Activated naive CD4-positive, alpha-beta T cell treated with anti-CD3 and anti-CD28 coated beads, Interleukin-2, amount 10 ng/mL, durations not matched to agents 7 days and 5 days (primary cell): ENCODE results near the gene PCSK6.
A peak's percentile ranks its signal among the peaks of the same experiment; 100 is the strongest.

ENCODE experiments used
- CTCF ChIA-PET: fragments of 350-600 bp; sonication (Branson Sonifier 250); formaldehyde crosslinking; loops from one replicate; lab custom pipeline; 2021; ENCODE audit warnings: antibody characterized with exemption; lab: Charles Lee
- DNase-seq: peaks from one replicate; pipeline ENCODE4 v3.0.0-alpha.2; 2020
- H3K27ac Mint-ChIP-seq: one replicate; pipeline ENCODE4 v1.8.0; 2021; ENCODE audit warnings: mild to moderate bottlenecking, moderate library complexity, mixed read lengths
- H3K27me3 Mint-ChIP-seq: one replicate; pipeline ENCODE4 v1.8.0; 2021; ENCODE audit warnings: mild to moderate bottlenecking, mixed read lengths
- H3K36me3 Mint-ChIP-seq: one replicate; pipeline ENCODE4 v1.8.0; 2021; ENCODE audit warnings: mixed read lengths
- H3K4me1 Mint-ChIP-seq: one replicate; pipeline ENCODE4 v1.8.0; 2021; ENCODE audit warnings: mixed read lengths
- H3K4me3 Mint-ChIP-seq: one replicate; pipeline ENCODE4 v1.8.0; 2021; ENCODE audit warnings: mild to moderate bottlenecking, moderate library complexity, mixed read lengths
- H3K9me3 Mint-ChIP-seq: one replicate; pipeline ENCODE4 v1.8.0; 2021; ENCODE audit warnings: mixed read lengths

PCSK6 gene

DNA sequence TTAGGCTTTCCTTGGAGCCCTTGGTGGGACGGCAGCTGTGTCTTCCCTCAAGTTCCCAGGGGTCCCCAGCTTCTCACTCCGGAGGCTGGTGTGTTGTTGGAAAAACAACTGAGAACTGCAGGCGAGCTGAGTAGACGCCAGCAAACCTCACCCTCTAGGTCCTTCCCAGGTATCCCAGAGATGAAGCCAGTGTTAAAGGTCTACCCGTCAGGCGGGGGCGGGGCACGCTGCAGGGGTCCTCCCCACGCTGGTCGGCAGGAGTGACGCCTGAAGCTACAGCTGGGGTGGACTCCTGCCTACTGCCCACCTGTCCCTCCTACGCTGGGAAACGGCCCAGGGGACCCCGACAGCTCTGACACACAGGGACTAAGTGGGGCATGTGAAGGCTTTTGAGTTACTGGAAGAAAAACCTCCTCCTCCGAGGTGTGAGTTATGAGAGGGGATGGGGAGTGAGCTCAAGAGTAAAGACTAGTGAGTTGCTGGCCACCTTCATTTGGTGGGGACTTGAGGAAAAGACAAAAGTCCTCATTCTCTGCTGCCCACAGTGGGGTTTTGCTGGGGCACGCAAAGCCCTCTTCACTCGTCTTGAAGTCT lies 162.3 kb downstream of the PCSK6 start:
- Mint-ChIP-seq H3K27me3 (peaks cover 18% of the 10 kb centered on the region), H3K9me3 (peaks cover 4% of the 10 kb centered on the region), H3K4me3 (no peak overlapping the region), H3K27ac (no peak overlapping the region), H3K4me1 (peaks cover 3% of the 10 kb centered on the region), H3K36me3 (no peaks in the 10 kb centered on the region)
- no peak for DNase-seq
- CTCF ChIA-PET: interaction anchor here (1.5 kb wide), 1 partner anchor 175 kb away, joined by 6 read pairs; no protein-coding TSS in a partner anchor

DNA sequence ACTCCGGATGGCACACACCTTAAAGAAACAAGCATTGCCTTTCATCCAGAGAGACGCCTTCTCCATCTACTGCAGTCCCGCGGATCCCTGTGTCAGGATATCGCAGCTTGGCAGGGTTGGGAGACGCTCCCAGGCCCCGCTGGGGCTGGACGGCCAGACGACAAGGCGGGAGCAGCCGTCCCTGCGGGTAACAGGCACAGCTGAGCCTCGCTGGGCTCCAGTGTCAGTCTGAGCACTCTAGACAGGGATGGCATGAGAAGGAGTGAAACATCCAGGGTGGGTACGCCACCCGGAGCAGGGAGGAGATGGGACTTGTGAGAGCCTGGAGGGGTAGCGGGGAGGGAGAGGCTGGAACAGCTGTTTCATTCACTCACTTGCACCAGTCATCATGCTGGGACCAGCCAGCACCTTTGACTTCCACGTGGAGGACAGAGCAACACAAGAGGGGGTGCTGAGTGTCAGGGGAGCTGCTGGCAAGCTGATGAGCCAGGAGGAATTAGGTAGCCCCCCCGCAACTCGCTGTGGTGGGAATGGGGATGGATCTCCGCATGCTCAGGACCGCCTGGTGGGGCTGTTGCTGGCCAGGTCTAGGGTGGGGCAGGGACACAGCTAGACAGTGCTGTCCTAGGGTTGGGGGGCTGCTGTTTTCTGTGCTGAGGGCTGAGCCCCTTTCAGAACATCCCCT lies 162.9 kb downstream of the PCSK6 start:
- Mint-ChIP-seq H3K27ac (no peak overlapping the region), H3K27me3 (peaks cover 14% of the 10 kb centered on the region), H3K36me3 (no peaks in the 10 kb centered on the region), H3K9me3 (no peaks in the 10 kb centered on the region), H3K4me3 (no peak overlapping the region), H3K4me1 (peaks cover 3% of the 10 kb centered on the region)
- DNase-seq: no peak
- CTCF ChIA-PET: interaction anchor here (1.2 to 1.5 kb wide), 2 partner anchors 29 to 175 kb away, joined by 3 to 6 read pairs; no protein-coding TSS in a partner anchor

DNA sequence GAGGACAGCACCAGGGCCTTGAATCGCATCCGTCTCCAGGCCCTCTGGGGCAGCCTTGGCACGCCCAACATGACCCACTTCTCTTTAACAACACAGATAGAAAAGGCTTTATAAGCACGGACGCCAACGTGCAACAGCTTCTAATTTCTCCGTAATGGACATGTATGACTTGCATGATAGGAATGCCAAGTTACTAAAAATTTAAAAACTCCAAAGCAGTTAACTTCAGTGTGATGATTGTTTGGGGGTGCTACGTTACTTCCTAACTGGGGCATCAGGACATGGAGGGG lies 163.5 kb downstream of the PCSK6 start:
- Mint-ChIP-seq H3K4me1 (peaks cover 6% of the 10 kb centered on the region), H3K9me3 (no peaks in the 10 kb centered on the region), H3K4me3 (no peak overlapping the region), H3K36me3 (no peaks in the 10 kb centered on the region), H3K27me3 (peaks cover 14% of the 10 kb centered on the region), H3K27ac (no peak overlapping the region)
- CTCF ChIA-PET: interaction anchor here (1.2 kb wide), 1 partner anchor 28 kb away, joined by 3 read pairs; no protein-coding TSS in a partner anchor
- no peak for DNase-seq

DNA sequence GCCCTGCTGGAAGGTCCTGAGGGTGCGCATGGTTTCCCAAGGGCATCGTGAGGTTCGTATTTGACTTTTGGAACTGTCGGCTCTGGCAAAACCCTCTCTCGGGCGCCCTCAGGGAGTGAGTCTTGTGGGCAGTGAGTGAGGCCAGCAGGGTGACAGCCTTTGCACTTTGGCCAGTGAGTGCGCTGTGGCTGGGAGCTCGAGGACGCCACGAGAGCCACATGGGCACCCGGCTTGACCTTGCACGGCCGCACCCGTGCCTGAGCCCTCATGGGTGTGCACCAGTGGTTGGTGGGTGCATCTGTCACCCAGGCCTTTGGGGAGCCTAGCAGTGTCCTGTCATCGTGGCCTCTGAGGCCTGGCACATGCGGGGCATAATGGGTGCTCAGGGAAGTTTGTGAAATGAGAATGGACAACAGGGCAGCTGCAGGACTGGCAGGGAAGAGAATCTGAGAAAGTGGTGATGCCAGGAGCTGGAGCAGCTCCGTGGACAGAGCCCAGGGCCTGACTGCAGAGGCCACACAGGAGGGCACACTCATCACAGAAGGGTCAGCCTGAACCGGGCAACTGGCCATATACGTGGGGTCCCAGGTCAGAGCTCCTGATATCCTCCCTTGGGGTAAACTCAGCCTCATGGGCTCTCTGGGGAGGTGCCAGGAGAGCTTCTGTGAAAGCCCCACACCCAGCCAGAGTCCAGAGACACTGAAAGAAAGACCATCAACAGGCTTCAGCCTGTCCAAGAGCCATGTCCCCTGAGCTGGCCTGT lies 164.1 kb downstream of the PCSK6 start:
- peaks cover 12% of the 10 kb centered on the region for H3K4me1 Mint-ChIP-seq
- no peak overlapping the region for H3K27ac Mint-ChIP-seq
- H3K4me3 Mint-ChIP-seq: no peak overlapping the region
- CTCF ChIA-PET: interaction anchor here (1.2 kb wide), 1 partner anchor 28 kb away, joined by 3 read pairs; no protein-coding TSS in a partner anchor
- no peaks in the 10 kb centered on the region for H3K36me3 Mint-ChIP-seq
- no peak for DNase-seq
- H3K27me3 Mint-ChIP-seq: peaks cover 14% of the 10 kb centered on the region
- no peaks in the 10 kb centered on the region for H3K9me3 Mint-ChIP-seq

DNA sequence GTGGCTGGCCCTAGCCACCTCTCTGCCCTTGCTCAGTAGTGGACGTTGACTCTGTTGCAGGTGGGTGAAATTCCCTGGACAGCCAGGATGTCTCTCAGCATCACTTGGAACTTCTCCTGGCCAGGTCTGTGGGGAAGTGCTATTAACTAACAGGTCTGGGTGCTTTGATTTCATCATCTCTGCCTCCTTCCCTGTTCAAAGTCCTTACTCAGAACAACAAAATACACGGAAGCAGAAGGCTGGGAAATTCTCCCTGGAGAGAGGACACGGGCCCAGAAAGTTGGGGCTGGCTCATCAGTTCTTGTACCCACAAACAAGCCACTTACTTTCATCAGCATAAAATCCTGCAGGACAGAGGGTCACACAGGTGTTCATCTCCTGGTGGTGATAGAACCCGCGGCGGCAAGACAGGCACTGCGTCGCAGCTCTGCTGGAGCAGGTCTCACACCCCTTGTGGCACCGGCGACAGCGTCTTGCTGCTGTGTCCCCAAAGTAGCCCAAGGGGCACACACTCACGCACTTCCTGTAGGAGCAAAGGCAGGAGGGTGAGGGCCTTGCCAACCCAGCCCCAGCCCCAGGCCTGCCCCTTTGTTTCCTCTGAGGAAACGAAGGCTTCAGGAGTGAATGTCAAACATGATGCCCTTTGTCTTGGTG lies 164.9 kb downstream of the PCSK6 start:
- CTCF ChIA-PET: no interaction called here
- DNase-seq: no peak
- no peak overlapping the region for H3K4me3 Mint-ChIP-seq
- H3K4me1 Mint-ChIP-seq: peaks cover 17% of the 10 kb centered on the region
- no peaks in the 10 kb centered on the region for H3K9me3 Mint-ChIP-seq
- no peaks in the 10 kb centered on the region for H3K36me3 Mint-ChIP-seq
- no peak overlapping the region for H3K27ac Mint-ChIP-seq
- H3K27me3 Mint-ChIP-seq: peaks cover 14% of the 10 kb centered on the region

DNA sequence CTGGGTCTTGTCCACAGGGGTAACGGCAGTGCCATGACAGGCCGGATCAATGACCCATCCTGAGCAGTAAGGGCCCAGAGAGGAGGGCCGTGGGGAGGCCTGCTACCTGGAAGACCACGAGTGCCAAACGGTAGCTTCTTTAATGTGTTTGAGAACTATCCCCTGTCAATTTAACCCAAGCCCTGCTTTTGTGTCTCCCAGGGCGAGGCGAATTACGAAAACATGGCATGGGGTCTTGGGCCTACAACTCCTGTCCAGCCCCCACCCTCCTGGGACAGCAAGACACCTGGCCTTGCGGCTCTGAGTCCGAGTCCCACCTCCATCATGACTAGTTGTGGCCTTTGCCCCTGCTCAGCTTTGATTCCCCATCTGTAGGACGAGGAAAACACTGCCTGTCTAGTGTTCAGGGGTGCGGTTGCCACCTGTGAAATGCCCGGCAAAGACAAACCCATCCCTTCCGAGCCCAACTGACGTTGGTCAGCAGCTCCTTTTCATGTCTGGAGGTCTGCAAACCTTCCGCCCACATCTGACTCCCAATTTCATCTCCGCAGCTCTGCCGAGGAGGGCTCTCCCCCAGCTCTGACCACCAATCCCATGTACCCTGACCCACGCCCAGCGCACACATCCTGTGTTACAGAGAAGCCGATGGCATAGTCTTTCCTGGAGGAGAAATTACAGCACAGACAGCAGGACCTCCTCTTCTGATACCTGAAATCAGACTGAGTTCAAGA lies 165.5 kb downstream of the PCSK6 start:
- no peaks in the 10 kb centered on the region for H3K36me3 Mint-ChIP-seq
- H3K9me3 Mint-ChIP-seq: no peaks in the 10 kb centered on the region
- H3K4me3 Mint-ChIP-seq: no peak overlapping the region
- CTCF ChIA-PET: no interaction called here
- H3K27me3 Mint-ChIP-seq: peaks cover 8% of the 10 kb centered on the region
- H3K27ac Mint-ChIP-seq: no peak overlapping the region
- DNase-seq: no peak
- H3K4me1 Mint-ChIP-seq: peaks cover 20% of the 10 kb centered on the region

DNA sequence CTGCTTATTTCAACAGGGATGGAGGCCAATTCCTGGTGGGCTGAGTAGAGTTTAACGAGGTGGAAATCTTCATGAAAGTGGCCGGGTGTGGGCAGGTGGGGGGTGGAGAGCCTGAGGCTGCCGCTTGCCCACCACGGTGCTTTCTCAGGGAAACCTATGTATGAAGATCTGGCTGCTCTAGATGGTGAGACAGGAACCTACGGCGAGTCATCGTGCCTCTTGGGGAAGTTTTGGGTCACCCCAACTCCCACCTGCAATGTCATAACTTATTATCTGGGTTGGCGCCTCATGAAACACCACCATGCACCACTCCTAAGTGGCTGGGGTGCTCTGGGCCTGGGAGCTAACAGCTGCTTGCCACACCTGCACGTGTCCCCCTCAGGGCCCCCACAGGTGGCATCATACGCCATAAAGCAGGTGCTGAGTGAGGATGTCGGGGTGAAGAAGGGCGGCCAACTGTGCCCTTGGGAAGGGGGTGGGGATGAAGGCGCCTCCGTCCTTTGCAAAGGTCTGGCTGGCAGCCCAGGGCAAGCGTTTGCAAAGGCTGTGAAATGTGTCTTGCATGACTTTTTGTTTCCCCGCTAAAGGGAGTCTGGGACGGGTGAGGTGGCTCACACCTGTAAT lies 166.5 kb downstream of the PCSK6 start:
- Mint-ChIP-seq H3K36me3 (no peaks in the 10 kb centered on the region), H3K4me3 (no peak overlapping the region), H3K9me3 (no peaks in the 10 kb centered on the region), H3K27ac (no peak overlapping the region), H3K27me3 (peaks cover 10% of the 10 kb centered on the region), H3K4me1 (peaks cover 20% of the 10 kb centered on the region)
- CTCF ChIA-PET: interaction anchor here (1.4 to 5.2 kb wide), 2 partner anchors 133 to 179 kb away, joined by 3 to 46 read pairs; no protein-coding TSS in a partner anchor
- no peak for DNase-seq

DNA sequence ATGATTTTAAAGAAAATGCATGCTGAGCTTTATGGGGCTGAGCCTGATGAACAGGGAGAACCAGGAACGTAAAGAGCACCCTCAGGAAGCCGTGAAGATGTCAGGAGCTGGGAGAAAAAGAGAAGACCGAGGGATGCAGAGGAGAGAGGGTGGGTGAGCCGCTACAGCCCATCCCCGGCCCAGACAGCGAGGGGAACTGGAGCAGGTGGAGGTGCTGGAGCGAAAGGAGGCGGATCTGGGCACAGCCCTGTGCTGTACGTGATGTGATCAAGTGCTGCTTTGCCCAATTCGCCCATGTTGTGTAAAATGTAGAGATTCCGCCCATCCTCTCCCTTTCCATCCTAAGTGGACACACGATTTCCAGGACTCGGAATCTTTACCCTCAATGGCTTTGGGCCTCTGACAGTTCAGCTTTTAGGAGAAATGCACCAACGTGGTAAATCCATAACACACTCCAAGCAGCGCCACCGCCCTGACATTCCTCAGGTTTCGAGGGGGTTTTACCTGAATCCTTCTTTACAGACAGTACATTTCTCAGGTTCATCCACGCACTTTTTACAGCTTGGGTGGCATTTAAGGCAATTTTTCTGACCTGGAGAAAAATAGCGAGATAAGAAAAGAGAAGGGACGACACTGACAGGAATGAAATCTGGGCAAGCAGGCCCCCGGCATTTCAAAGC lies 167.4 kb downstream of the PCSK6 start:
- Mint-ChIP-seq H3K4me3 (no peak overlapping the region), H3K9me3 (no peaks in the 10 kb centered on the region), H3K36me3 (no peaks in the 10 kb centered on the region), H3K4me1 (peaks cover 20% of the 10 kb centered on the region), H3K27me3 (peaks cover 10% of the 10 kb centered on the region), H3K27ac (no peak overlapping the region)
- CTCF ChIA-PET: interaction anchor here (1.4 to 5.2 kb wide), 4 partner anchors 10 to 319 kb away, joined by 3 to 46 read pairs (median 21); no protein-coding TSS in a partner anchor
- DNase-seq: no peak

DNA sequence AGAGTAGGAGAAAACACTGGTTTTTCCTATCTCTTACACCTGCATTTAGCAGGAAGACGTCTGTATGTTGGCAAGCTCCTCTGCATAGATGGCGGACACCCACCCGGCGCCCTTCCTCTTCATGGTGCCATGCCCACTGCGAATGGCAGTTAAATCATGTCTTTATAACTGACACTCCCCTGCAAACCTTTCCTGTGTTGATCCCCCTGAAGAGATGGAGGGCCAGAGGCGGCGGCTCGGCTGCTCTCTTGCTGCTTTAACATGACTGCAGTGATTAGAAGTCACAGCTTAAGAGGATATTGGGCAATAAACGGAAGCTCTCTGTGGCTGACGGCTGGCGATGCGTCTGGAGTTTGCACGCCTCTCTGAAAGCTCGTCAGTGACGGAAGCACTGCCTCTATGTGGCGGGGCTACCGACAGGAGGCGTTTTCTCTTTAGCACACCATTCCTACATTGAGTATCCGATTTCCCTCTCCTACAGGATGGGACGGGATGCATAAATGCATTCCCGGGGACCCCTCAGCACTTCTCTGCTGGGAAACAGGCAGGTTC lies 168.9 kb downstream of the PCSK6 start:
- CTCF ChIA-PET: interaction anchor here (0.6 to 5.2 kb wide), 19 partner anchors 8 to 354 kb away, joined by 3 to 46 read pairs (median 6); partner anchors contain the start of gene SNRPA1
- peak overlapping the region; percentile 89 for H3K27ac Mint-ChIP-seq
- H3K4me1 Mint-ChIP-seq: peaks cover 20% of the 10 kb centered on the region
- H3K4me3 Mint-ChIP-seq: peak overlapping the region; percentile 58
- DNase-seq: peak; percentile 83
- peaks cover 9% of the 10 kb centered on the region for H3K27me3 Mint-ChIP-seq
- H3K9me3 Mint-ChIP-seq: no peaks in the 10 kb centered on the region
- no peaks in the 10 kb centered on the region for H3K36me3 Mint-ChIP-seq

DNA sequence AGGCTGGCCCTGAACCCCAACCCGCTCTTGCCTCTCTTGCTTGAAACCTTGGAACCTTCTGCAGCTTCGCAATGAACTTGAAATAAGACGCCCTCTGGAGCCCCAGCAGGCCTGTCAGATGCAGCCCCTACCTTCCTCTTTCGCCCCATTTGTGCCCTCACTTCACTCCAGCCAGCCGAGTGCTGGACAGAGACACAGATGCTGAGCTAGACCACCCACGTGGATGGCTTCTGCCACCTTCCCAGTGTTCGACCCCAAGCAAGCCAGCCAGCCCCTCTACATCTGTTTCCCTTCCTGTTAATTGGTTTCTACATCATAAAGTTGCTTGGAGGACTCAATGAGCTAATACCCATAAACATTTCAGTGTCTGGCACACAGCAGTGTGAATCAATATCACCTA lies 170.7 kb downstream of the PCSK6 start:
- Mint-ChIP-seq H3K27me3 (peaks cover 9% of the 10 kb centered on the region), H3K27ac (no peak overlapping the region), H3K9me3 (no peaks in the 10 kb centered on the region), H3K36me3 (no peaks in the 10 kb centered on the region), H3K4me3 (no peak overlapping the region), H3K4me1 (peaks cover 18% of the 10 kb centered on the region)
- no peak for DNase-seq
- CTCF ChIA-PET: interaction anchor here (3.1 to 5.2 kb wide), 3 partner anchors 17 to 322 kb away, joined by 14 to 46 read pairs (median 27); no protein-coding TSS in a partner anchor

DNA sequence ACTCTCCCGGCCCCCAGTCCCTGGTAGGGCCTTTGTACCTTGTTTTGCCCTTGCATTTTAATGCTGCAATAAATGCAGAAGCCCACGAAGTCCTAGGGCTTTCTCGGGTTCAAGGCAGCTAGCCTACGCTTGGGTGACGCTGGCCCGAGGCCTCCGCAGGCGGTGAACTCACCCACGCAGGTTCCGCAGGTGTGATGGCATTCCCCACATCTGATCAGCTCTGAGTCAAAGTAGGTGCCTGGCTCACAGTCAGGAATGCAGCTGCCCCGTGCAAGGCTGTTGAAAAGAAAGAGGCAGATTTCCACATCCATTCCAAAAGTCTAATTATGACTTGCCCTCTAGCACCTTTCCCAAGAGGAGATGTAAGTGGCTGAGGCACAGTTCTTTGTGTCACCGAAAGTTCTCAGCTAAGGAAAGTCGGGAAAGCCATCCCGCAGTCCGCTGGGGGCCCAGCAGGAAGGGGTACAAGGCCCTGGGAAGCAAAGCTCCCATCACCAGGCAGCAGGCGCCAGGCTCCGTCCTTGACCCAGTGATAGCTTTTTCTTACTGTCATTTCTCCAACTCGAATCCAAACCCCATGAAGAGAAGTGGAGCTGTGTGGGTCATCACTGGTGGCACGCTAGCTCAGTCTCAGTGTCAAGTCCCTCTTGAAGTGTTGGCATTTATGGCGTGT lies 171.2 kb downstream of the PCSK6 start:
- Mint-ChIP-seq H3K27me3 (peaks cover 9% of the 10 kb centered on the region), H3K36me3 (no peaks in the 10 kb centered on the region), H3K9me3 (no peaks in the 10 kb centered on the region), H3K4me1 (peaks cover 18% of the 10 kb centered on the region), H3K4me3 (no peak overlapping the region), H3K27ac (no peak overlapping the region)
- CTCF ChIA-PET: interaction anchor here (3.1 to 5.2 kb wide), 3 partner anchors 16 to 323 kb away, joined by 14 to 46 read pairs (median 27); no protein-coding TSS in a partner anchor
- no peak for DNase-seq

DNA sequence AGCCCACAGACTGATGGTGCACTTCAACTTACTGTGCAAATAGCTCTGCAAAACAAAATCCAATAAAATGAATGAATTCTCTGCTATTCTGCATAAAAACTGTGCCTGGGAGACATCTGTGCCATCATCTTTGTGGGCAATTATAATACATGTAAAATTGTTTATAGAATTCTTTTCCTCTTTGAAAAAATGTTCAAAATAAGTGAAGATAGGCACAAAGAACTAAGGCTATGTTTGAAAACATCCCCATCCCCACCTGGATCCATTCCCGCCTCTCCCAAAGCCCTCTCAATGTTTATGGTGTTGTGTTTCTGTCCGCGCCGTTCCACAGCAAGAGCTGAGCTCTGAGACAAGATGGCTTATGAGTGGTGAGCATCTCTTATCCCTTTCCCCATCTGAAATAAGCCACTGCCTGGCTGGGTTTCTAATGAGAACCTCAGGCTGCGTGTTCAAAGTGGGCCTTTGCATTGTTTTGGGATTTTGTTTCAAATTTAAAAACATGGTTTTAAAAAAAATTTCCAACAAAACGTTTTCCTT lies 172.1 kb downstream of the PCSK6 start:
- Mint-ChIP-seq H3K4me1 (peaks cover 18% of the 10 kb centered on the region), H3K36me3 (no peaks in the 10 kb centered on the region), H3K27ac (no peak overlapping the region), H3K27me3 (peaks cover 9% of the 10 kb centered on the region), H3K4me3 (no peak overlapping the region), H3K9me3 (no peaks in the 10 kb centered on the region)
- no peak for DNase-seq
- CTCF ChIA-PET: interaction anchor here (0.9 to 5.2 kb wide), 3 partner anchors 10 to 185 kb away, joined by 3 to 46 read pairs (median 3); no protein-coding TSS in a partner anchor
